NT2/D1 (cell line): ENCODE measurements around the gene ARHGEF16.

Experiments used
- DNase-seq: peaks from one replicate; pipeline ENCODE4 v3.0.0-alpha.2; 2011; ENCODE audit warnings: low read depth, low spot score
- H3K27me3 ChIP-seq: 2 replicates; pipeline ENCODE4 v1.6.0; 2011; ENCODE audit warnings: mild to moderate bottlenecking; ENCODE audit not compliant: insufficient read length, insufficient read depth
- H3K36me3 ChIP-seq: 2 replicates; pipeline ENCODE4 v1.6.1; 2011; ENCODE audit warnings: mild to moderate bottlenecking, low read length, mixed read lengths; ENCODE audit not compliant: insufficient read depth, insufficient read length
- H3K4me1 ChIP-seq: 2 replicates; pipeline ENCODE4 v1.5.1; 2011; ENCODE audit not compliant: insufficient read depth, insufficient read length
- H3K4me3 ChIP-seq: 2 replicates; pipeline ENCODE4 v1.5.1; 2011; ENCODE audit warnings: low read depth; ENCODE audit not compliant: insufficient read length
- H3K9ac ChIP-seq: 2 replicates; pipeline ENCODE4 v1.6.0; 2011; ENCODE audit warnings: low read depth; ENCODE audit not compliant: insufficient read length
- H3K9me3 ChIP-seq: 2 replicates; pipeline ENCODE4 v1.5.1; 2011; ENCODE audit warnings: mild to moderate bottlenecking, low read length; ENCODE audit not compliant: insufficient read depth
- SUZ12 ChIP-seq: IDR thresholded peaks from 2 replicates; pipeline ENCODE4 v1.6.1; 2011; ENCODE audit not compliant: insufficient read length, insufficient read depth; ENCODE audit errors: extremely low read depth
- YY1 ChIP-seq: IDR thresholded peaks from 2 replicates; pipeline ENCODE4 v1.6.1; 2011; ENCODE audit not compliant: insufficient read length, insufficient read depth
- ZNF274 ChIP-seq: IDR thresholded peaks from 2 replicates; pipeline ENCODE4 v1.6.1; 2011; ENCODE audit warnings: mild to moderate bottlenecking, low read depth, low read length

The ARHGEF16 gene

DNA sequence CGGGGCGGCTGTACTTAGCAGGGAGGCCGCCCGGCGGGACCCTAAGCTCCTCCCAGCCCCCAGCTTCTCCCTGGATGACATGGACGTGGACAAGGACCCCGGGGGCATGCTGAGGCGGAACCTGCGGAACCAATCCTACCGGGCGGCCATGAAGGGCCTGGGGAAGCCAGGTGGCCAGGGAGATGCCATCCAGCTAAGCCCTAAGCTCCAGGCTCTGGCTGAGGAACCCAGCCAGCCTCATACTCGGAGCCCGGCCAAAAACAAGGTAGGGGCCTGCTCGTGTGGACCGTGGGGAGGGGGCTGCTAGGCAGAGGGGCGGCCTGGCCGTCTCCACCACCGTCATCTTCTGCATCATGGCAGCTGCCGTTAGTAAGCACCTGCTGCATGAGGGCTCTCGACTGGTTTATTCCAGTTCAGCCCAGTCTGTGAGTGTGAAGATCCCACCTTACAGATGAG, 9.0 kb downstream of the ARHGEF16 start:
- Histone ChIP-seq H3K9ac (no peak overlapping the region), H3K9me3 (no peaks in the 10 kb centered on the region), H3K4me1 (peaks cover 11% of the 10 kb centered on the region), H3K36me3 (peaks cover 4% of the 10 kb centered on the region), H3K4me3 (no peak overlapping the region), H3K27me3 (no peaks in the 10 kb centered on the region)
- no peak for TF ChIP-seq SUZ12
- no peak for TF ChIP-seq YY1
- no peak for TF ChIP-seq ZNF274
- DNase-seq, result no peak

DNA sequence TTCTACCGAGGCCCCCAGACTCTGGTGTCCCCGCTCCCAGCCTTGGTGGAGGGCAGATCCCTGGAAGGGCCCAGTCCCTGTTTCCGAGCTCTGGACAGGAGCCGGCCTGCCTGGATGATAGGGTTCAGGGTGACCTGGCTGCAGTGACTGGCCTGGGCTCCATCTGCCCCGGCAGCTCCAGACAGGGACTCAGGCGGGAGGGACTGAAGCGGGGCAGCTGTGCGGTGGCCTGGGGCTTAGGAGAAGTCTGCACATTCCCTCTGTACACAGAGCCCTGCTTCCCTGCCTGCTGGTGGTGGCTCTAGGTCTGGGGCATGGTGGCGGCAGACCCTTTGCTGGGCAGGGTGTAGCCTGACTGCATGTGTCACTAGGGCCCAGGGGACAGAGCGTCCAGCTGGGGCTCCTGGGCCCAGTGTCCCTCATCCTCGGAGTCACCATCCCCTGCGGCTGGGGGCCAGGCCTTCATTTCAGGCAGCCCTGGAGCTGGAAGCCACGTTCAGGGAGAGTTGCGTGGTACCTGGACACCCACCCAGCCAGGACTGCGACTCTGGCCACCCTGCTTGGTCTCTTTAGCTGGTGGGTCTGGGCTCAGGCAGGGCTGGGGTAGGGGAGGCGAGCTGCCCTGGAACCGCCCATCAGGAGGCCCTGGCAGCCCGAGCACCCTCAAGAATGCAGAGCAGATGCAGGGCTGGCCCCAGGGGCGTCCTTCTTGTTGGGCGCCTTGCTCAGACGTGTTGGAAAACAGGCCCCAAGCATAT, 9.6 kb downstream of the ARHGEF16 start:
- peaks cover 4% of the 10 kb centered on the region for H3K36me3 ChIP-seq
- DNase-seq, result no peak
- H3K27me3 ChIP-seq, result no peaks in the 10 kb centered on the region
- peaks cover 11% of the 10 kb centered on the region for H3K4me1 ChIP-seq
- H3K9me3 ChIP-seq, result no peaks in the 10 kb centered on the region
- no peak for TF ChIP-seq SUZ12
- TF ChIP-seq YY1, result no peak
- TF ChIP-seq ZNF274, result no peak
- H3K4me3 ChIP-seq, result no peak overlapping the region
- H3K9ac ChIP-seq, result no peak overlapping the region

DNA sequence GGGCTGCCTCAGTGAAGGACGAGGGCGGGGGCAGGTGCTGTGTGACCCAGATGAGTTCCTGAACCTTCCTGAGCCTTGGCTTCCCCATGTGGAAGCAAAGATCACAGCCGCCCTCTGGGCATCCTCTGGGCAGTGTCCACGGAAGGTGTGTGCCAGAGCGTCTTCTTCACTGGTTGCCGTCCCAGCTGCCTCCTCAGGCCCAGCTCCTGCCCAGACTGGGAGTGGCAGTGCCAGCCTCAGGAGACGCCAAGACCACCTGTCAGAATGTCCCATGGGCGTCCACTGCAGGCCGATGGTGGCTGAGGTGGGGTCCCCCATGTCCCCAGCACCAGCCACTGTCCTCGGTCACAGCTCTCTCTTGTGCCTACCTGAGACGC, 10.2 kb downstream of the ARHGEF16 start:
- H3K9me3 ChIP-seq, result no peaks in the 10 kb centered on the region
- TF ChIP-seq ZNF274 (no peak), SUZ12 (no peak), YY1 (no peak)
- no peak for DNase-seq
- peaks cover 4% of the 10 kb centered on the region for H3K36me3 ChIP-seq
- H3K4me3 ChIP-seq, result no peak overlapping the region
- H3K27me3 ChIP-seq, result no peaks in the 10 kb centered on the region
- H3K9ac ChIP-seq, result no peak overlapping the region
- peaks cover 11% of the 10 kb centered on the region for H3K4me1 ChIP-seq

DNA sequence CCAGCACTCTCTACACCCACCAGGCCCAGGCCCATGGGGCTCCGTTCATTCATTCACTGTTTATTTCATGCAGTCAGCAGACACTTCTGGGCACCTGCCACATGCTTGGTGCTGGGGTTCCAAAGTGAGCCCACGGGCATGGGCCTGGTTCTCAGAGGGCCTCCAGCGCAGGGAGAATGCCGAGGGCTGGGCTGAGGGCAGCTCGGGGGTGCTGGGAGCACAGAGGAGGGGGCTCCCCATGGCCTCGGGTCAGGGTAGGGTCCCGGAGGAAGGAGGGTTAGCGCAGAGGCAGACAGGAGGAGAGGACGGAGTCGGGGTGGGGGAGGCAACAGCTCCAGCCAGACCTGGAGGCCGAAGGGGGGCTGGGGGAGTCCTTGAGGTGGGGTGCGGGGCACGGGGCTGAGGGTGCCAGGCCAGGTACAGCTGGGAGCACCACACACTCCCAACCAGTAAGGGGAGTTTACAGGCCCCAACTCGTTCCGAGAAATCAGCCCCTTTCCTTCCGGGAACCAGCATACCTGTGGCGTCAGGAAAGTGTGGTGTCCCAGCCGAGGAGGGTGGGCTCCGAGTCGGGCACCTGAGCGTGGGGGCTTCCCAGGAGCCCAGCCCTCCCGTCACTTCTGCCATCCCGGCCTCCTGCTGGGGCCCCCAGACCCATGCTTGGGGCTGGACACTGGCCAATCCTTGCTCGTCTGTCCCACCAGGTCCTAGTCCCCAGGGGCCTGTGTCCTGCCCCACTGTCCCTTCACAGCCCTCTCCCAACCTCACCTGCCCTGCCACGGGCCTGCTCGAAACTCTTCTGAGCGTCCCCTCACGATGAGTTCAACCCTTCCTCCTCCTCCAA, 10.8 kb downstream of the ARHGEF16 start:
- Histone ChIP-seq H3K9me3 (no peaks in the 10 kb centered on the region), H3K36me3 (peaks cover 4% of the 10 kb centered on the region), H3K27me3 (no peaks in the 10 kb centered on the region), H3K4me3 (no peak overlapping the region), H3K9ac (no peak overlapping the region), H3K4me1 (peaks cover 16% of the 10 kb centered on the region)
- no peak for TF ChIP-seq ZNF274
- DNase-seq, result no peak

DNA sequence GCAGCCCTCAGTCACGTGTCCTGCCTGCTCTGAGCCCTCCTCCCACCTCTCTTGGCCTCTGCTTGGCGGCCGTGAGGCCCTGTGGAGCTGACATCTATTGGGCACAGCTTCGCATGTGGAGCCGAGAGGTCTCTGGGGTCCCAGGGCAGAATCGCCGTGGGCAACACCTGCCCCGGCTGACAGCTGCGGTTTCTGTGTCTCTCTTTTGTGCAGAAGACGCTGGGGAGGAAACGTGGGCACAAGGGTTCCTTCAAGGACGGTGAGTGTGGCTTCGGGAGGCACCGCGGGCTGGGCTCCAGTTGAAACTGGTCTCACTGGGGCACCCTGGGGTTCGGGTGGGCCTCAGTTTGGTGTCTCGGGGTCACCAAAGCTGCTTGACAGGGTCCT, 11.5 kb downstream of the ARHGEF16 start:
- no peak overlapping the region for H3K4me3 ChIP-seq
- peaks cover 17% of the 10 kb centered on the region for H3K4me1 ChIP-seq
- H3K9ac ChIP-seq, result no peak overlapping the region
- H3K9me3 ChIP-seq, result no peaks in the 10 kb centered on the region
- no peak for DNase-seq
- peaks cover 4% of the 10 kb centered on the region for H3K36me3 ChIP-seq
- H3K27me3 ChIP-seq, result no peaks in the 10 kb centered on the region
- TF ChIP-seq YY1 (no peak), ZNF274 (no peak), SUZ12 (no peak)

DNA sequence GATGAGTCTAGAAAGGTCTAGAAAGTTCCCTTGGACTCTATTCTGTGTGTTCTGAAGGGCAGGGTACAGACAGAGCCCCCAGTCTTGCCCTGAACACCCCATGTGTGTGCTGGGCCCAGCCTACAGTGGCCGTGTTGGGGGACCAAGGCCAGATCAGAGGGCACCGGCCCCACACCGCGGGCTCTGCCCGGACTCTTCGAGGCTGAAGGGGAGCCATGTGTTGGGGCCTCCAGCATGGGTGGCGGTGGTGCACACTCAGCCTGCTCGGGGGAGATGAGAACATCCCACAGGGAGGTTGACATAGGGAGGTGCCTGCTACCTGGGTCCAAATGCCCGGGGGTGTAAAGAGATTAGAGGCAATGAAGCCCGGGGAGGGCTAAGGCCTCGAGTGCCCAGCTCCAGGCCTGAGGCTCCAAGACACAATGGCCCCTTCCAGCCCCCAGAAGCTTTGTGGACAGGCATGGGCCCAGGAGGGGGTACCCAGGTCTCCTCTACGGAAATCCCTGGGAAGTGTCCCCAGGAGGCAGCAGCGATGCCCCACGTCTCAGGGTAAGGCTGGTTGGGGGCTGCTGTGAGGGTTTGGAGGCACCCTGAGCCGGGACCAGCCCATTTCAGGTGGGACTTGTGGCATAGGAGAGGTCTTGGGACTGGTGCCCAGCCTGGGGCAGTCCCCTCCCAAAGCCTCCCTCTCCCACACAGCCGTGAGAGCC, 12.1 kb downstream of the ARHGEF16 start:
- DNase-seq, result no peak
- Histone ChIP-seq H3K9me3 (no peaks in the 10 kb centered on the region), H3K27me3 (no peaks in the 10 kb centered on the region), H3K4me3 (no peak overlapping the region), H3K36me3 (peaks cover 4% of the 10 kb centered on the region), H3K4me1 (peaks cover 19% of the 10 kb centered on the region), H3K9ac (no peak overlapping the region)
- TF ChIP-seq SUZ12 (no peak), ZNF274 (no peak), YY1 (no peak)
